B cell (primary cell): ENCODE data around the gene EGFL8. TPM values are rescaled to one million over a fixed set of nuclear protein-coding genes. Genes with fewer than 3 reads are reported as not detected.

Experiments used
- ATAC-seq: fragments of 200-7000 bp; cut with Tn5 transposase; one replicate; pipeline ENCODE4 v1.10.0; 2021; ENCODE audit warnings: low read depth, mild to moderate bottlenecking, moderate number of reproducible peaks, moderate library complexity
- CTCF ChIA-PET: fragments of 350-600 bp; sonication (Branson Sonifier 250); formaldehyde crosslinking; loops from one replicate; lab custom pipeline; 2021; ENCODE audit warnings: antibody characterized with exemption, inconsistent platforms; lab: Charles Lee
- POLR2A ChIA-PET: fragments of 350-600 bp; sonication (Branson Sonifier 250); formaldehyde crosslinking; loops from one replicate; lab custom pipeline; 2021; ENCODE audit warnings: antibody characterized with exemption; lab: Charles Lee
- DNase-seq: peaks from one replicate; pipeline ENCODE4 v3.0.0; 2013
- H2AFZ ChIP-seq: 2 replicates; pipeline ENCODE4 v1.6.1; 2012; ENCODE audit warnings: mild to moderate bottlenecking, low read depth, low read length; ENCODE audit not compliant: insufficient read depth, poor library complexity, severe bottlenecking
- H3K27ac ChIP-seq, 2 donors: 1 replicate in 1 of 2; 2 replicates in 1 of 2; pipeline ENCODE4 v1.5.1; 2012 to 2013; ENCODE audit warnings: low read length in 2 of 2, mild to moderate bottlenecking in 2 of 2, moderate library complexity in 1 of 2
- H3K27me3 ChIP-seq, 4 experiments: fragments of 200-600 bp in 1 of 4; sonication (generic) in 1 of 4; replicated peaks in 1 of 4; 1 replicate in 2 of 4; 2 replicates in 2 of 4; pipeline versions ENCODE4 v1.6.1 to v1.7.0; 2013 to 2016; ENCODE audit warnings: low read length in 3 of 4, mild to moderate bottlenecking in 2 of 4, mixed read lengths in 1 of 4, moderate library complexity in 1 of 4; ENCODE audit not compliant: insufficient read depth in 4 of 4, control insufficient read depth in 3 of 4; ENCODE audit errors: control extremely low read depth in 1 of 4
- H3K36me3 ChIP-seq, 2 experiments: replicated peaks in 1 of 2; 1 replicate in 1 of 2; 2 replicates in 1 of 2; pipeline versions ENCODE4 v1.6.1 to v1.7.1; 2013; ENCODE audit warnings: low read length in 1 of 2; ENCODE audit not compliant: insufficient read depth in 2 of 2, control insufficient read depth in 1 of 2; ENCODE audit errors: control extremely low read depth in 1 of 2, extremely low read depth in 1 of 2
- H3K4me1 ChIP-seq, 2 donors: fragments of 200-600 bp in 1 of 2; sonication (generic) in 1 of 2; 1 replicate in 1 of 2; 2 replicates in 1 of 2; pipeline versions ENCODE4 v1.5.1 to v1.6.1; 2013 to 2017; ENCODE audit warnings: low read length in 2 of 2; ENCODE audit not compliant: control insufficient read depth in 2 of 2, insufficient read depth in 2 of 2
- H3K4me2 ChIP-seq: replicated peaks from 2 replicates; pipeline ENCODE3; 2012; ENCODE audit warnings: mild to moderate bottlenecking, low read depth, low read length; ENCODE audit not compliant: poor library complexity, severe bottlenecking
- H3K4me3 ChIP-seq, 5 experiments: fragments of 200-600 bp in 1 of 5; sonication (generic) in 1 of 5; 1 replicate in 3 of 5; 2 replicates in 2 of 5; pipeline versions ENCODE4 v1.5.1 to v1.7.0; 2011 to 2016; ENCODE audit warnings: low read length in 4 of 5, mild to moderate bottlenecking in 4 of 5, low read depth in 2 of 5, control low read depth in 1 of 5, moderate library complexity in 1 of 5; ENCODE audit not compliant: insufficient read depth in 1 of 5; ENCODE audit errors: control extremely low read depth in 1 of 5, extremely low read depth in 1 of 5
- H3K79me2 ChIP-seq: fragments of 200-600 bp; sonication (generic); one replicate; pipeline ENCODE4 v1.6.0; 2016; ENCODE audit warnings: low read length; ENCODE audit not compliant: control insufficient read depth, insufficient read depth
- H3K9ac ChIP-seq: fragments of 200-600 bp; sonication (generic); 2 replicates; pipeline ENCODE4 v1.6.1; 2017; ENCODE audit warnings: mild to moderate bottlenecking, low read length, moderate library complexity
- H3K9me3 ChIP-seq, 3 donors: one replicate each; pipeline versions ENCODE4 v1.6.1 to v1.7.1; 2013; ENCODE audit warnings: low read length in 2 of 3; ENCODE audit not compliant: control insufficient read depth in 2 of 3, insufficient read depth in 1 of 3; ENCODE audit errors: control extremely low read depth in 1 of 3
- H4K20me1 ChIP-seq: 2 replicates; pipeline ENCODE4 v1.6.0; 2012; ENCODE audit warnings: mild to moderate bottlenecking, low read length; ENCODE audit not compliant: insufficient read depth, control insufficient read depth, poor library complexity, severe bottlenecking
- H3K27ac Mint-ChIP-seq: one replicate; pipeline ENCODE4 v1.8.0; 2021; ENCODE audit warnings: mixed read lengths
- H3K27me3 Mint-ChIP-seq: one replicate; pipeline ENCODE4 v1.8.0; 2021; ENCODE audit warnings: mixed read lengths
- H3K4me1 Mint-ChIP-seq: one replicate; pipeline ENCODE4 v1.8.0; 2021; ENCODE audit warnings: mixed read lengths
- H3K4me3 Mint-ChIP-seq: one replicate; pipeline ENCODE4 v1.8.0; 2021; ENCODE audit warnings: mixed read lengths
- H3K9me3 Mint-ChIP-seq: one replicate; pipeline ENCODE4 v1.8.0; 2022; ENCODE audit warnings: mixed read lengths; ENCODE audit not compliant: insufficient read depth
- EZH2 ChIP-seq: IDR thresholded peaks from 2 replicates; pipeline ENCODE4 v1.6.1; 2012; ENCODE audit warnings: borderline replicate concordance, low read depth, mild to moderate bottlenecking, moderate library complexity, low read length; ENCODE audit not compliant: insufficient read depth, poor library complexity, severe bottlenecking
- WGBS: methylation state at CpG from one replicate; pipeline ENCODE4 v1.1.5; 2013; ENCODE audit warnings: missing lambda C conversion rate; ENCODE audit not compliant: insufficient coverage; 5-methylcytosine and 5-hydroxymethylcytosine counted together
- intact Hi-C: fragments of 100-400 bp; cut with micrococcal nuclease; formaldehyde crosslinking; loops from one replicate; pipeline ENCODE4 v1.10.0; 2022
- polyA plus RNA-seq: library from polyadenylated mRNA; depleted of rRNA; stranded (reverse); fragments of >200 nt; gene quantifications from 2 replicates; pipeline ENCODE4 v1.2.3, GENCODE V29; 2012
- total RNA-seq, 2 donors: library from RNA; stranded (reverse); fragments of 120-200 nt in 1 of 2; gene quantifications; 1 replicate in 1 of 2; 2 replicates in 1 of 2; pipeline versions ENCODE4 v1.2.3 to v1.2.4, GENCODE V29; 2013 to 2022
- TF ChIP-seq, protein P1 (sequence below): fragments of 200-600 bp; IDR thresholded peaks from one replicate; pipeline ENCODE4 v1.8.0; 2022; ENCODE audit warnings: antibody characterized with exemption, mild to moderate bottlenecking

Gene EGFL8
- total and polyA plus RNA-seq, 2 donors (not counting 1 experiment from before 2014, with no cell fraction given): 0.91 to 3.9 TPM

DNA sequence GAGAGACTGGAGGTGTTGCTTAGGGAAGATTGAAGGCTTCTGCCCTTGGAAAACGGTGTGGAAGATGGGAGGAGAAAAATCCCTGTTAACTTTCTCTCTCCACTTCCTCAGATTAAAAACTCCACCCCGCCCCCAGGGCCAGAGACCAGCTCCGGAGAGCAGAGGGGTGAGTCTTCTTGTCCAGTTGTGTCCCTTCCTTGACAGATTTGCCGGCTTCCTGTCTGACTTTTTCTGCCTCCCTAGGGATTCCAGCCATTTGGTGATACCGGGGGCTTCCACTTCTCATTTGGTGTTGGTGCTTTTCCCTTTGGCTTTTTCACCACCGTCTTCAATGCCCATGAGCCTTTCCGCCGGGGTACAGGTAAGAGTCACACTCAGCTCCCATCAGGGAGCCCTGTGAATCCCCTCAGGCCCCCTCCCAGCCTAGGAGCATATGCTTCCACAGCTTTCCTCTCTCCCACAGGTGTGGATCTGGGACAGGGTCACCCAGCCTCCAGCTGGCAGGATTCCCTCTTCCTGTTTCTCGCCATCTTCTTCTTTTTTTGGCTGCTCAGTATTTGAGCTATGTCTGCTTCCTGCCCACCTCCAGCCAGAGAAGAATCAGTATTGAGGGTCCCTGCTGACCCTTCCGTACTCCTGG, 15.5 kb downstream of the EGFL8 start:
- DNase-seq (no peak), ATAC-seq (no peak)
- no peak overlapping the region for H3K27ac ChIP-seq
- no peak overlapping the region for H3K9ac ChIP-seq
- H3K36me3 ChIP-seq: peaks cover 0 to 40% of the 10 kb centered on the region in 2 experiments
- no peak overlapping the region for H2AFZ ChIP-seq
- no peak for TF ChIP-seq EZH2
- TF ChIP-seq, protein P1, sequence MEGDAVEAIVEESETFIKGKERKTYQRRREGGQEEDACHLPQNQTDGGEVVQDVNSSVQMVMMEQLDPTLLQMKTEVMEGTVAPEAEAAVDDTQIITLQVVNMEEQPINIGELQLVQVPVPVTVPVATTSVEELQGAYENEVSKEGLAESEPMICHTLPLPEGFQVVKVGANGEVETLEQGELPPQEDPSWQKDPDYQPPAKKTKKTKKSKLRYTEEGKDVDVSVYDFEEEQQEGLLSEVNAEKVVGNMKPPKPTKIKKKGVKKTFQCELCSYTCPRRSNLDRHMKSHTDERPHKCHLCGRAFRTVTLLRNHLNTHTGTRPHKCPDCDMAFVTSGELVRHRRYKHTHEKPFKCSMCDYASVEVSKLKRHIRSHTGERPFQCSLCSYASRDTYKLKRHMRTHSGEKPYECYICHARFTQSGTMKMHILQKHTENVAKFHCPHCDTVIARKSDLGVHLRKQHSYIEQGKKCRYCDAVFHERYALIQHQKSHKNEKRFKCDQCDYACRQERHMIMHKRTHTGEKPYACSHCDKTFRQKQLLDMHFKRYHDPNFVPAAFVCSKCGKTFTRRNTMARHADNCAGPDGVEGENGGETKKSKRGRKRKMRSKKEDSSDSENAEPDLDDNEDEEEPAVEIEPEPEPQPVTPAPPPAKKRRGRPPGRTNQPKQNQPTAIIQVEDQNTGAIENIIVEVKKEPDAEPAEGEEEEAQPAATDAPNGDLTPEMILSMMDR: no peak
- H4K20me1 ChIP-seq: no peaks in the 10 kb centered on the region
- no peak overlapping the region for H3K4me3 ChIP-seq
- POLR2A ChIA-PET: interaction anchor here (1.0 to 1.7 kb wide), 3 partner anchors 10 to 15 kb away, joined by 3 to 7 read pairs (median 5); partner anchors contain the start of genes GPSM3 and PBX2
- Mint-ChIP-seq H3K9me3 (no peaks in the 10 kb centered on the region), H3K27me3 (no peaks in the 10 kb centered on the region), H3K4me3 (peak overlapping the region; percentile 97), H3K4me1 (peaks cover 57% of the 10 kb centered on the region), H3K27ac (peak overlapping the region; percentile 44)
- peak overlapping the region; percentile 93 for H3K4me2 ChIP-seq
- WGBS: 89% methylated on average over 9 of the region's 10 CpGs
- intact Hi-C loops: loop anchor here (5.0 kb wide), 6 partner anchors 223 to 1392 kb away; partner anchors contain the start of genes CSNK2B, HSD17B8, LY6G5B and NELFE
- H3K4me1 ChIP-seq: peaks cover 31 to 37% of the 10 kb centered on the region in 2 donors
- no peaks in the 10 kb centered on the region for H3K27me3 ChIP-seq
- no peaks in the 10 kb centered on the region for H3K9me3 ChIP-seq
- peaks cover 38% of the 10 kb centered on the region for H3K79me2 ChIP-seq
- CTCF ChIA-PET: interaction anchor here (1.0 to 1.2 kb wide), 3 partner anchors 16 to 805 kb away, joined by 3 to 4 read pairs (median 4); no protein-coding TSS in a partner anchor

- peaks cover 23 to 26% of the 10 kb centered on the region in 2 donors for H3K4me1 ChIP-seq
- Mint-ChIP-seq H3K4me1 (peaks cover 52% of the 10 kb centered on the region), H3K4me3 (no peak overlapping the region)
These were observed 16.8 kb downstream of the EGFL8 start for GRCh38 chr6:32181148-32181702.

More at GRCh38 chr6:32181148-32181702, 16.8 kb downstream of the EGFL8 start:
- DNase-seq (peak; percentile 4), ATAC-seq (no peak)
- H3K9me3 ChIP-seq: no peaks in the 10 kb centered on the region
- no peak overlapping the region for H3K4me2 ChIP-seq
- no peaks in the 10 kb centered on the region for H3K9me3 Mint-ChIP-seq
- H3K27ac ChIP-seq: no peak overlapping the region
- ChIA-PET CTCF (no interaction called here), POLR2A (no interaction called here)
- 94% methylated on average over 13 of the region's 15 CpGs for WGBS
- intact Hi-C loops: no loop called here
- H2AFZ ChIP-seq: no peak overlapping the region
- H3K36me3 ChIP-seq: peaks cover 0 to 45% of the 10 kb centered on the region in 2 experiments
- H3K79me2 ChIP-seq: peaks cover 28% of the 10 kb centered on the region
- no peak overlapping the region for H3K4me3 ChIP-seq
- no peak overlapping the region for H3K9ac ChIP-seq
- H3K27ac Mint-ChIP-seq: peak overlapping the region; percentile 20
- no peaks in the 10 kb centered on the region for H3K27me3 ChIP-seq
- no peaks in the 10 kb centered on the region for H4K20me1 ChIP-seq
- no peaks in the 10 kb centered on the region for H3K27me3 Mint-ChIP-seq
- no peak for TF ChIP-seq EZH2
- TF ChIP-seq, protein P1: no peak
